HCT116 (cell line): Measurements from ENCODE around the gene MBD3L2B. TPM values are rescaled to one million over a fixed set of nuclear protein-coding genes. Genes with fewer than 3 reads are reported as not detected.

Experiments
- ATAC-seq: fragments of 200-7000 bp; cut with Tn5 transposase; 2 replicates; pipeline ENCODE4 v1.9.1; 2020; ENCODE audit warnings: mild to moderate bottlenecking, moderate library complexity
- BruUV-seq: library from RNA; stranded (reverse); fragments of 400-500 nt; replicated peaks from 2 replicates; lab custom pipeline; 2021; lab: Mats Ljungman, UMichigan
- CTCF ChIA-PET: fragments of 300-600 bp; sonication (Branson Sonifier 250); formaldehyde crosslinking; loops from one replicate; lab custom pipeline; 2021; ENCODE audit warnings: antibody characterized with exemption; lab: Charles Lee
- POLR2A ChIA-PET: fragments of 300-600, 350-600 bp; sonication (Branson Sonifier 250); formaldehyde crosslinking; loops from one replicate; lab custom pipeline; 2021; ENCODE audit warnings: antibody characterized with exemption; lab: Charles Lee
- RAD21 ChIA-PET, 2 experiments: fragments of 300-600 bp; sonication (Branson Sonifier 250); formaldehyde crosslinking; loops; one replicate each; lab custom pipeline; 2023; ENCODE audit warnings: low total read pairs in 2 of 2; ENCODE audit not compliant: uncharacterized antibody in 2 of 2, unreplicated experiment in 2 of 2, low non-redundant PET in 1 of 2; lab: Charles Lee
- DNase-seq: peaks from one replicate; pipeline ENCODE4 v3.0.0-alpha.2; 2010; ENCODE audit warnings: low read depth, low spot score
- H2AFZ ChIP-seq: fragments of 200-600 bp; shearing (Covaris generic), sonication (generic); 2 replicates; pipeline ENCODE4 v1.6.1; 2017; ENCODE audit warnings: low read depth, mixed run types, mixed read lengths, antibody characterized with exemption, low read length; ENCODE audit not compliant: poor library complexity, severe bottlenecking
- H3K27ac ChIP-seq: 2 replicates; pipeline ENCODE4 v1.5.1; 2012; ENCODE audit warnings: low read depth, low read length
- H3K27me3 ChIP-seq: fragments of 200-600 bp; sonication (generic); 2 replicates; pipeline ENCODE4 v1.6.1; 2016; ENCODE audit warnings: mixed run types, low read length, mixed read lengths; ENCODE audit not compliant: insufficient read depth
- H3K36me3 ChIP-seq, 2 experiments: fragments of 200-500 bp in 1 of 2; fragments of 200-600 bp in 1 of 2; sonication (Bioruptor generic) in 1 of 2; sonication (generic) in 1 of 2; 2 replicates each; pipeline versions ENCODE4 v1.5.1 to v1.6.1; 2014 to 2016; ENCODE audit warnings: low read length in 2 of 2, inconsistent platforms in 1 of 2, mixed read lengths in 1 of 2, mixed run types in 1 of 2; ENCODE audit not compliant: insufficient read depth in 2 of 2, control insufficient read depth in 1 of 2
- H3K4me1 ChIP-seq, 2 experiments: fragments of 200-600 bp in 1 of 2; sonication (generic) in 1 of 2; 2 replicates each; pipeline versions ENCODE4 v1.5.1 to v1.6.1; 2012 to 2017; ENCODE audit warnings: low read length in 2 of 2, inconsistent platforms in 1 of 2, mild to moderate bottlenecking in 1 of 2, mixed read lengths in 1 of 2, mixed run types in 1 of 2, moderate library complexity in 1 of 2; ENCODE audit not compliant: insufficient read depth in 2 of 2, control insufficient read depth in 1 of 2
- H3K4me2 ChIP-seq: fragments of 200-600 bp; sonication (generic); 2 replicates; pipeline ENCODE4 v1.6.1; 2017; ENCODE audit warnings: mixed run types, low read length, mixed read lengths
- H3K4me3 ChIP-seq, 2 experiments: fragments of 200-600 bp in 1 of 2; sonication (generic) in 1 of 2; replicated peaks in 1 of 2; 2 replicates each; pipeline ENCODE4 v1.5.1; 2011 to 2016; ENCODE audit warnings: low read length in 2 of 2, control low read depth in 1 of 2, low read depth in 1 of 2, mild to moderate bottlenecking in 1 of 2, mixed read lengths in 1 of 2, mixed run types in 1 of 2
- H3K79me2 ChIP-seq: fragments of 200-600 bp; sonication (generic); 2 replicates; pipeline ENCODE4 v1.6.1; 2017; ENCODE audit warnings: mild to moderate bottlenecking, mixed run types, low read length, moderate library complexity, mixed read lengths; ENCODE audit not compliant: insufficient read depth
- H3K9ac ChIP-seq: fragments of 200-600 bp; sonication (generic); 2 replicates; pipeline ENCODE4 v1.6.1; 2016; ENCODE audit warnings: low read length, mixed read lengths
- H3K9me2 ChIP-seq: fragments of 200-600 bp; sonication (generic), shearing (Covaris generic); 2 replicates; pipeline ENCODE4 v1.6.1; 2017; ENCODE audit warnings: mixed run types, mild to moderate bottlenecking, moderate library complexity; ENCODE audit not compliant: insufficient read depth
- H3K9me3 ChIP-seq, 2 experiments: fragments of 200-500 bp in 1 of 2; fragments of 200-600 bp in 1 of 2; sonication (Bioruptor generic) in 1 of 2; sonication (generic) in 1 of 2; 2 replicates each; pipeline ENCODE4 v1.6.1; 2014 to 2017; ENCODE audit warnings: low read length in 2 of 2, mixed read lengths in 2 of 2, inconsistent platforms in 1 of 2, low read depth in 1 of 2, mild to moderate bottlenecking in 1 of 2, mixed run types in 1 of 2, moderate library complexity in 1 of 2; ENCODE audit not compliant: control insufficient read depth in 1 of 2, insufficient read depth in 1 of 2
- H4K20me1 ChIP-seq: fragments of 200-600 bp; sonication (generic), shearing (Covaris generic); 2 replicates; pipeline ENCODE4 v1.6.1; 2017; ENCODE audit warnings: mixed run types, mild to moderate bottlenecking, moderate library complexity; ENCODE audit not compliant: insufficient read depth
- ATF3 ChIP-seq: IDR thresholded peaks from 2 replicates; pipeline ENCODE4 v1.6.1; 2012
- CEBPB ChIP-seq: IDR thresholded peaks from 2 replicates; pipeline ENCODE4 v1.6.1; 2012; ENCODE audit warnings: low read depth
- CTCF ChIP-seq, 3 experiments: fragments of 200-600 bp in 1 of 3; sonication (generic) in 1 of 3; IDR thresholded peaks in 2 of 3; conservative IDR thresholded peaks in 1 of 3; 2 replicates each; pipeline ENCODE4 v1.5.1; 2012 to 2017; ENCODE audit warnings: low read depth in 2 of 3, low read length in 2 of 3, antibody characterized with exemption in 1 of 3, borderline replicate concordance in 1 of 3, control low read depth in 1 of 3, mild to moderate bottlenecking in 1 of 3, mixed read lengths in 1 of 3, mixed run types in 1 of 3, moderate library complexity in 1 of 3; ENCODE audit not compliant: insufficient read depth in 1 of 3
- EGR1 ChIP-seq: IDR thresholded peaks from 2 replicates; pipeline ENCODE4 v1.6.1; 2012; ENCODE audit warnings: low read depth
- ELF1 ChIP-seq: IDR thresholded peaks from 2 replicates; pipeline ENCODE4 v1.6.1; 2012; ENCODE audit warnings: low read depth, borderline replicate concordance
- EZH2phosphoT487 ChIP-seq: fragments of 200-600 bp; IDR thresholded peaks from 2 replicates; pipeline ENCODE4 v1.6.1; 2018; ENCODE audit warnings: antibody characterized with exemption, borderline replicate concordance
- FOSL1 ChIP-seq: IDR thresholded peaks from 2 replicates; pipeline ENCODE4 v1.6.1; 2012; ENCODE audit warnings: low read depth
- JUND ChIP-seq: IDR thresholded peaks from 2 replicates; pipeline ENCODE4 v1.6.1; 2012
- POLR2A ChIP-seq: IDR thresholded peaks from 2 replicates; pipeline ENCODE4 v1.7.0; 2011; ENCODE audit warnings: borderline replicate concordance; ENCODE audit not compliant: insufficient read depth, insufficient read length; ENCODE audit errors: extremely low read depth
- POLR2AphosphoS5 ChIP-seq: IDR thresholded peaks from 2 replicates; pipeline ENCODE4 v1.6.1; 2011; ENCODE audit warnings: mild to moderate bottlenecking, low read depth, low read length, moderate library complexity
- RAD21 ChIP-seq: IDR thresholded peaks from 2 replicates; pipeline ENCODE4 v1.6.1; 2012; ENCODE audit warnings: low read depth, mild to moderate bottlenecking
- REST ChIP-seq: IDR thresholded peaks from 2 replicates; pipeline ENCODE4 v1.6.1; 2012; ENCODE audit warnings: low read depth
- SP1 ChIP-seq: IDR thresholded peaks from 2 replicates; pipeline ENCODE4 v1.6.1; 2012; ENCODE audit warnings: low read depth
- SRF ChIP-seq: IDR thresholded peaks from 2 replicates; pipeline ENCODE4 v1.6.1; 2012; ENCODE audit warnings: low read depth
- TCF7L2 ChIP-seq: IDR thresholded peaks from 2 replicates; pipeline ENCODE4 v1.7.0; 2011; ENCODE audit warnings: borderline replicate concordance, inconsistent platforms; ENCODE audit not compliant: insufficient read depth, insufficient read length; ENCODE audit errors: extremely low read depth
- YY1 ChIP-seq: IDR thresholded peaks from 2 replicates; pipeline ENCODE4 v1.6.1; 2011; ENCODE audit warnings: low read length, low read depth, moderate library complexity, mild to moderate bottlenecking; ENCODE audit not compliant: insufficient replicate concordance; ENCODE audit errors: extremely low read depth
- ZFX ChIP-seq: fragments of 450-650 bp; IDR thresholded peaks from 2 replicates; pipeline ENCODE4 v1.6.1; 2017
- ZNF274 ChIP-seq: fragments of 200-500 bp; sonication (Bioruptor generic); IDR thresholded peaks from 2 replicates; pipeline ENCODE4 v1.6.1; 2014; ENCODE audit warnings: mild to moderate bottlenecking, low read depth, low read length, inconsistent platforms
- intact Hi-C: fragments of 100-400 bp; cut with micrococcal nuclease; formaldehyde crosslinking; loops from 2 replicates; pipeline ENCODE4 v1.10.0; 2022
- total RNA-seq: library from RNA; stranded (reverse); gene quantifications from one replicate; pipeline ENCODE4 v1.2.1, GENCODE V29; 2021; ENCODE audit not compliant: unreplicated experiment

Gene MBD3L2B
- total RNA-seq, 1 experiment from 2014 or later: not detected

GRCh38 chr19:7007859-7008258 lies 13.4 kb downstream of the MBD3L2B start:
- ChIA-PET POLR2A (no interaction called here), CTCF (no interaction called here)
- no peaks in the 10 kb centered on the region for H4K20me1 ChIP-seq
- no peak overlapping the region for H3K4me2 ChIP-seq
- H3K27ac ChIP-seq: no peak overlapping the region
- no peaks in the 10 kb centered on the region for H3K9me3 ChIP-seq
- no peak overlapping the region for H3K9ac ChIP-seq
- H2AFZ ChIP-seq: no peak overlapping the region
- ATAC-seq: no peak
- TF ChIP-seq TCF7L2: no peak
- TF ChIP-seq CTCF (IDR thresholded peaks at IDR 0.05 in 2 of 3, conservative IDR thresholded peaks at IDR 0.05 in 1 of 3; ENCODE audit: borderline replicate concordance in 1 of 3, insufficient read depth in 1 of 3, low read depth in 2 of 3, low read length in 2 of 3): no peak
- no peak for TF ChIP-seq RAD21
- no peak for TF ChIP-seq SRF
- no peak for TF ChIP-seq FOSL1
- TF ChIP-seq ATF3: no peak
- TF ChIP-seq REST: no peak
- no peak for TF ChIP-seq CEBPB
- no peak for TF ChIP-seq ZNF274
- no peak for TF ChIP-seq YY1
- TF ChIP-seq POLR2A: no peak
- TF ChIP-seq EGR1: no peak
- TF ChIP-seq ELF1: no peak
- TF ChIP-seq SP1: no peak
- TF ChIP-seq POLR2AphosphoS5: no peak
- TF ChIP-seq ZFX: no peak
- TF ChIP-seq EZH2phosphoT487: no peak
- TF ChIP-seq JUND: no peak
- TF ChIP-seq, all 23 proteins: peak for 0
- H3K79me2 ChIP-seq: no peaks in the 10 kb centered on the region
- no peak overlapping the region for H3K4me3 ChIP-seq
- H3K36me3 ChIP-seq: no peaks in the 10 kb centered on the region
- no peaks in the 10 kb centered on the region for H3K4me1 ChIP-seq
- intact Hi-C loops: no loop called here
- BruUV-seq: no TSS peak
- DNase-seq: no peak
- RAD21 ChIA-PET: no interaction called here
- no peaks in the 10 kb centered on the region for H3K9me2 ChIP-seq
- H3K27me3 ChIP-seq: no peaks in the 10 kb centered on the region
